NCI-H2227 treated with DMSO at 0.1 percent for 48 hours (cell line): ENCODE data around the gene ANKS3.

Experiments
- DNase-seq: peaks from one replicate; lab custom pipeline; 2025; lab: John Stamatoyannopoulos, UW

Gene ANKS3

DNA sequence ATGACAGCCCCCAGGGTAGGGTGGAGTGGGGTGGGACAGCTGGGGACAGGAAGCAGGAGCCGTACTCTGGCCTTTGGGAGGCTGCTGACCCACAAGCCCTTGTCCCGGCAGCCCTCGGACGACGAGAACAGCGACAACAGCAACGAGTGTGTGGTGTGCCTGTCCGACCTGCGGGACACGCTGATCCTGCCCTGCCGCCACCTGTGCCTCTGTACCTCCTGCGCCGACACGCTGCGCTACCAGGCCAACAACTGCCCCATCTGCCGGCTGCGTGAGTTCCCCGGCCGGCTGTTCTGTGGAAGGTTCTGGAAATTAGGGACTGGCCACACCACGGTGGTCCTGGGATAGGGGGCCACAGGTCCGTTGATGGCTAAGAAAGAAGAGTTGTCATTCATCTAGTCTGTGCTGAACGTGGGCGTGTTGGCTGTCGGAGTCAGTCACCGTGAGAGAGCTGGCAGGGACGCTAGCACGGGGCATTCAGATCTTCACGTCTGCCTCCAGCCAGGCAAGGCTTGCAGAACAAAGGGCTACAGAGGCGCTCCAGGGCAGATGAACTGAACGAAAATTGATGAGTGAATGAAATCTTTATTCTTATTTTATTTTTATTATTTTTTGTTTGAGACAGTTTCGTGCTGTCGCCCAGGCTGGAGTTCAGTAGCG lies 60.6 kb downstream of the ANKS3 start:
- no peak for DNase-seq

DNA sequence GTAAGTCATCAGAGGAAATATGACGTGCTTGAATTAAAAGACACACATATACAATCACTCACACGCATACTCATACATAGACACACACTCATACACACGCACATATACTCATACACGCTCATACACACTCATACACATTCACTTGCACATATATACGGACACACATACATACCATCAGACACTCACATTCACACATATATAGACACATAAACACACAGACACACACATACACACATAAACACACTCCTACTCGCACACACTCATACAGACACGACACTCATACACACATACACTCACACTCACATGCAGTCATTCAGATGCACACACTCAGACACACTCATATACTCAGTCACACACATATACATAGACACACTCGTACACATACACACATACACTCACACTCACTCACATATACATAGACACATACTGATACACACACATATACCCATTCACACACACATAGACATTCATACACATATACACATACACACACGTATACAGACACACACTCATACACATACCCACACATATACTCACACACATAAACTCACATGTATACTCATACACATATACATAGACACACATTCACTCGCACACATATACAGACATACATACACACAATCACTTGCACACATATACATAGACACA lies 65.6 kb downstream of the ANKS3 start:
- no peak for DNase-seq

DNA sequence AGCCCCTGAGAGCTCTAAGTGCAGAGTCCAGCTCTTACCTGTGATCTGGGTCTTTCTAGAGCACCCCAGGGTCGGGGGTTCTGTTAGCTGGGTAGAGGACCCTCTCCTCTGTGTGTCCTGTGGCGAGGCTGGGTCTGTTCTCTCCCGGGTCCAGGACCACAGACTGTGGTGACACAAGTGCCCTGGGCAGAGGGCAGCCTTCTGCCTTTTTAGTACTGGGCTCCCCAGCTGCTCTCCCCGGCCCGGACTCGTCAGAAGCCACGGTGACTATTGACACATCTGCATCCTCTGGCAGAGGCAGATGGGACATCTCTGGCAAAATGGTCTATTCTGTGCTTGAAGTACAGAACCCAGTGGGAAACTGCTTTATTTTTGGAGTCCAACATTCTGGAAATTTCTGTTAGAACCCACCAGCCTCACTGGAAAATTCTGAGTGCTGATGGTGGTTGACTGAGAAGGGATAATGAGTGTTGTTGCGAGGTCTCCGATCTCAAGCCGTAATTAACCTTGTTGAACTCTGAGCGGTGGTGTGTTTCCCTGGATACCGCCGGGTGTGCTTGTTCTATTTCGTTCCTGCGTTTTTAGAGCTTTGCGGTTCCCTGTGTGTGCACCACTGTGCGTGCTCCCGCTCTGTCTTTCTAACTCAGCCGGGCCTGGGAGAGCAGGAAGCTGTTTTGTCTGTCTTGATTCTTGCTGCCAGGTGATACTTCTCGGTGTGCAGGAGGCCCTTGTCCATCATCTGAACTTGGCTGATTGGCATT lies 66.7 kb downstream of the ANKS3 start:
- peak; percentile 74 for DNase-seq

DNA sequence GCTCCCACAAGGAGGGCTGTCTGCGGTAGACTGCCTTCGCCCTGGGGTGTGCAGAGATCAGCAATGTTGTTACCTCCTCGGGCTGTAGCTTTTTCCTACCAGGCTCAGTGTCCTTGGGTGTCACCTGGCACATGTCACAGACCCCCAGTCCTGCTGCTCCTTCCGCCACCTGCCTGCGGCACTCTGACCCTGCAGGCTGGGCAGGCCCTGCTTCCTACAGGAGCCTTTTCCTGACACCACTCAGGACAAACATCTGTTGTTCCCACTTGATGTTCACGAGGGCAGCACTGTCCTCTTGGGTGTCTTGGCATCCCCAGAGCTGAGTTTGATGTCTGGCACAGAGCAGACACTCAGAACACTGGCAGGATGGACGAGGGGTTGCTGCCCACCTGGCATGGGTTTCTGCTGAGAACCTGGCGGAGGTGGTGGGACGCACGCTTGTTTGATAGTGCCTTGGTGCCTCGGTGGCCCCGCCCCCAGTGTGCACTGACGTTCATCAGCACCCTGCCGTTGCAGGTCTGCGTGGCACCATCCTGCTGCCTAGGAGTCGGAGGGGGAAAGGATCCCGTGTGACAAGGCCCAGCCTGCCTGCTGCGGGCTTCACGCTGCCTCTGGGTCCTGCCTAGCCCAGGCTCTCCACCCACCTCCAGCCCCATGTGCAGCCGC lies 67.4 kb downstream of the ANKS3 start:
- no peak for DNase-seq

DNA sequence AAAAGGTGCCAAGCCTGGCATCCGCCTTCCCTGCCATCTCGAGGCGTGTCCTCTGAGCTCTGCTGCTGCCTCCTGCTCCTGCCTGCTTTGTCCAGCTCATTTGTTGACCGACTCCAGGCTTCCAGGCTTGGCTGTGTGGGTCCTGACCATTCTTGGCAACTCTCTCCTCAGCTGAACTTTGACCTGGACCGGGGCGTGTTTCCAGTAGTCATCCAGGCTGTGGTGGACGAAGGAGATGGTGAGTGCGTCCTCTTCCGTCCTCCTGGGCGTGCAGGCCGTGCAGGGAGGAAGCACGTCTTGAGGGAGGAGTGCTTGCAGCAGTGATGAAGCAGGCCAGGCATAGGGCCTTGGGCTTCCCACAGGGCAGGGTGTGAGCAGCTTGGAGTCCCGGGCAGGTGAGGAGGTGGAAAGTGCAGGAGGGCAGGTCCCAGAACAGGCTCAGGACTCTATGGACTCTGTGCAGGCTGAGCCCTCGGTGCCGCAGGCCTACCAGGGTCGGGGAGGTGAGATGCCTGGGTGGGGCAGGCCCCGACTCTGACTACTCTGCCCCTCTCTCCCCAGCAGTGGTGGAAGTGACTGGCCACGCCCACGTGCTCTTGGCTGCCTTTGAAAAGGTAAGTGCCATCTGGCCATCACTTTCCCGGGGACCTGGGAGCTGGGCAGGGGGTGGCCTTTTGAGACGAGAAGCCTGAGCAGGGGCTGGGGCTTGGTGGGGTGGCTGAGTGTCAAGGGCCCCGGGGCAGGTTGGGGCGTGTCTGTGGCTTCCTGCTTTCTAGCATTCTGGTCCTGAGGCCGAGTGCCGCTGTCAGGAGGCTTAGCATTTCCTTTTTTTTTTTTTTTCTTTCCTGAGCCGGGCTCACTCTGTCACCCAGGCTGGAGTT lies 69.3 kb downstream of the ANKS3 start:
- no peak for DNase-seq

DNA sequence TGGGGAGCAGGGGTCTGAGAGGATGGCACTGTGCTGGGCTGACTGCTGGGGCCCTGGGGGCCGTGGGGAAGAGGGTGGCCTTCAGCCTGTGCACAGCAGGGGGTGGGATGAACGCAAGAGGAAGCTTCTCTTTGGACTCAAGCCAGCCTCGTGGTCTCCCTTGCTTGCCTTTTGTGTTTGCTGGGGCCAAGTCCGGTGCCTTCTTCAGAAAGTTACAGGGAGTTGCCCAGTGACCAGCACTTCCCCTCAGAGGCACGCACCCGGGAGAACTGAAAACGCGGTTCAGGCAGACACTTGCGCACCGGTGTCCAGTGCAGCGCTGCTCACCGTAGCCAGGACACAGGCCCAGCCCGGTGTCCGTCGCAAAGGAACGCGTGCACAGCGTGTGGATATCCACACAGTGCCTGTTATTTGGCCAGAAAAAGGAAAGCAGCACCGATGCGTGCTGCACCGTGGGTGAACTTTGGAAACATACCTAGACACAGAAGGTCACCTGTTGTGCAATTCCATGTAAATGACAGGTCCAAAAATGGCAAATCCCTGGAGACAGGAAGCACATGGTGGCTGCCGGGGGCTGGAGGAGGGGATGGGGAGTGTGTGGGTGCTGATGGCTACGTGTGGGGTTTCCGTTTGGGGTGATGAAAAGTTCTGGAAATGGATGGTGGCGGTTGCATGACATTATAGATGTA lies 70.2 kb downstream of the ANKS3 start:
- no peak for DNase-seq

DNA sequence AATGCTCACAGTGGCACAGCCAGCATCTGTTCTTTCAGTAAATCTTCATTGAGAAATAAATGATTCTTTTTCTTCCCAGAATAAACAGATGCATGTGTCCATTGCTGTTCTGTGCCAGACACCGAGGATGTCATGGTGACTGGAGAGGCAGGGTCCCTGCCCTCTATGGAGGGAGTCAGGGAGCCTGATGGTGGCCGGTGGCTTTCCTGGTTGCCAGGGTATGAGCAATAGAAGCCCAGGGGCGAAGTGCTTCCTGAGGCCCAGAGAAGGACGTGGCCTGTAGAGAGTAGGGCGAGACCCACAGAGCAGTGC lies 70.7 kb downstream of the ANKS3 start:
- DNase-seq: no peak

DNA sequence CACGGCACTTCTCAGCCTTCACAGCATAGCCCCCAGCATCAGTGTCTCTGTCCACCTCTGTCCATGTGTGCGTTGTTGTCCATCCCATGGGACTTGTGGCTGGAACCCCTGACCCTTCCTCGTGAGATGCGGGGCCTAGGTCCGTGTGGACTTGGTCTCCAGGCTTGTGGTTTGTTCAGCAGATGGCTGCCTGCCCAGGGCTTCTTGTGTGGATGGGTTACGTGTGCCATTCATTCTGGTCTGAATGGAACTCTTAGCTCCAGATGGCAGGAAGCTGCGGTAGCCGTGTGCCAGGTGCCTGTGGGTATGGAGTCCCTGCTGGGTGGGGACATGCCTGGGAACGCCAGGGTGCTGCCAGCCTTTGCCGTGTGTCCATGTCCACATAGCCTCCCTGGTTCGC lies 72.4 kb downstream of the ANKS3 start:
- DNase-seq: no peak

DNA sequence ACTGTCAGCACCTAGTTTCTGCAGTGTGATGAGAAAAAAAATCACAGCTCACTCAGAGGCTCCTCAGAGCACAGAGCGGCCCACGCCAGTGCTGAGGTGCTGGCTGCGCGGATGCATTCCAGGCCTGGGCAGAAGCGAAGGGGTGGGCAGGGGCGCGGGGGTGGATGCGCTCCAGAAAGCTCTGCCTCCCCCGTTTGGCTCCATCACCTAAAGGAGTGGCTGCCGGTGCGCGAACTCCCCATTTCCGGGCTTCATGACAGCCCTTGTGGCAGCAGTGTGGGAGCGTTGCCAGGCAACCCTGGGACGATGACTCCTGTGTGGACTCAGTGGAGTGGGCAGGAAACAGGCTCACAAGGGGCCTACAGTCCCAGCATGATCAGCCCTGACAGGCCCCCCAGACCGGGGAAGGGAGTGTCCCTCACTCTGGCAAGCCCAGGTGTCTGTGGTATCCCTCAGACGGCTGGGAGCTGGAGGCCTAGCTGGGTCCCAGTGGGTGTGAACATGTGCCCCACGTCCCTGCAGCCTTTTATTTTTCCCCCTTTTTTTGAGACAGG lies 73.5 kb downstream of the ANKS3 start:
- DNase-seq: peak; percentile 15

DNA sequence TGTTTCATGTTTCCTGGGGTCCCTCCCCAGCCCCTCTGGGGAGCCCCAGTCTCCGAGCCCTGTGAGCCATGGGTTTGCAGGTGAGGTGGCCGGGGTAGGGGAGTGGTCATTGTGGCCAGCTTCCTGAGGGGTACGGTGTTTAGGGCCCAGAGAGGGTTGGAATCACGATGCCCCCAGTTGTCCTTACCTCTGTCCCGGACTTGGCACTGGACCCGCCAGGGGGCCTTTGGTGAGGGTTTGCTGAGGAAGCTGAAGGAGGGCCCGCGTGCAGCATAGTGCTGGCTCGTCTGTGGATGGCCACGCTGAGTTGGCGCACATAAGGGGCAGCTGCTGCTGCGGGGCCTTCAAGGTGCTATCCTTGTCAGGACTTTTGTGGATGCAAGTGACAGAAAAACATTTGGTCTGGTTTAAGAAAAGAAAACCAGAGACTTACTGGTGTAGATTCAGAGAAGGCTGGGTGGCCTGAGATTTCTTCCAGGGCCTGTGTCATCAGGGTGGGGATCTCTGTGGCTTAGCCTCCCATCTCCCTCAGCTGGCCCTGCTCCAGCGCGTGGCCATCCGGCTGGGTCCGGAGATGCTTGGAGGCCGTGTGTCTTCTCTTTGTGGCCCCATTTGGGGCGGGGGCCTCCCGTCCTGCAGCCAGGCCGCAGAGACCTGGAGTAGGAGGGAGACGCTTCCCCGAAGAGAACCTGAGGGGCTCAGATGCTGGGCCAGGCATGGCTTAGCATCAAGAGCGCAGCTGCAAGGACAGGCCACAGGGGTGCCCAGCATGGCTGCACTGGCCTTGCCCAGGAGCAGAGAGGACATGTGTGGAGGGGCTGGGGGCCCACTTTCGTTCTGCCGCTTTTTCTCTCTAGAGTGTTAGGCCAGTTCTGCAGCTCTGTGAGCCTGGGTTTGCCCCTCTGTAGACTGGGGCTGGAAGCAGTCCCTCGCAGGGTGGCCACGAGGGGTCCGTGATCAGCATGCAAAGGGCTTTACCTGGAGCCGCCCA lies 74.4 kb downstream of the ANKS3 start:
- no peak for DNase-seq

DNA sequence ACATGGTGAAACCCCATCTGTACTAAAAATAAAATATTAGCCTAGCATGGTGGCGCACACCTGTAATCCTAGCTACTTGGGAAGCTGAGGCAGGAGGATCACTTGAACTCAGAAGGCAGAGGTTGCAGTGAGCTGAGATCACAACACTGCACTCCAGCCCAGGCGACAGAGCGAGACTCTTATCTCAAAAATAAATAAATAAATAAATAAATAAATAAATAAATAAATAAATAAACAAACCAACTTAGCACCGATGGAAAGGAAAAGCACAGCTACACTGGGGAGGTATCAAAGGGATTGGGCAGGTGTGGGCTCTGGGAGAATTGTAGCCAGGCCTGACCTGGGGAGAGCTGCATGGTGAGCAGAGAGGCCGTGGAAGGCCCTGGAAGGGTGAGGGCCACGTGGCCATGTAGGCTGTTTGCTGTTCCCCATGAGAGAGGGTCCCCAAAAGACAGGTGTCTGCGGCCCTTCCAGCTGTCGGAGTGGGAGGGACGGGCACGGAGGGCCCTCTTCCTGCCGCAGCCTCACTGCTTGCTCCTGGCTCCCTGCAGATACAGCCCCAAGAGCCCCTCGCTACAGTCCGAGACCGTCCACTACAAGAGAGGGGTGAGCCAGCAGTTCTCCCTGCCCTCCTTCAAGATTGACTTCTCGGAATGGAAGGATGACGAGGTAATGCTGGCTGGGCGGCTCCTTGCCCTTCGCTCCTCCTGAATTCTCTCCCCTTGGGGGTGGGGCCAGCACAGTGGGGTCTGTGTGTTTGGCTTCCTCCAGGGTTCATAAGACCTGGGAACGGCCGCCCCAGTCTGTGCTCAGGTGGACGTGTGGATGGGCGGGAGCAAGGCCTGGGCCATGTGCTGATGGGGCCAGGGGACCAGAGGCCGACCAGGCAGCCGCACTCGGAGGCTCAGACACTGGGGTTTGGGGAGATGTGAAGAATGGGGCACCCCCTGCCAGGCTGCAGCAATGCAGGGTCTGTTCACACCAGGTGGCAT lies 77.1 kb downstream of the ANKS3 start:
- no peak for DNase-seq

DNA sequence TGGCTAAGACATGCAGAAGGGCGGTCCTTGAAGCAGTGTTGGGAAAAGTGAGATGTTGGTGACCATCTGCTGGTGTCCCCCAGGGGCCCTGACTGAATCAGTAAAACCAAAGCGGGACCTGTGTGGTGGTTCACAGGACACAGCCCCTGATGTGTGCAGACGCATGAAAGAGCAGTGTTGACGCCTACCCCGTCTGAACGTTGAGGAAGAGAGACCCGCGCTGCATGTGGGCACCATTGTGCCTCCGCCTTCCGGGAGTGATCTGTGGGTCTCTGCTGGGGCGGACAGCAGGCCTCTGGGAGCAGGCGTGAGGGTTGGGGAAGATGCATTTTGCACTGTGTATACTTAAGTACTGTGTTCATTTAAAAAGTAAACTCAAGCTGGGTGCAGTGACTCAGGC lies 77.8 kb downstream of the ANKS3 start:
- DNase-seq: no peak

DNA sequence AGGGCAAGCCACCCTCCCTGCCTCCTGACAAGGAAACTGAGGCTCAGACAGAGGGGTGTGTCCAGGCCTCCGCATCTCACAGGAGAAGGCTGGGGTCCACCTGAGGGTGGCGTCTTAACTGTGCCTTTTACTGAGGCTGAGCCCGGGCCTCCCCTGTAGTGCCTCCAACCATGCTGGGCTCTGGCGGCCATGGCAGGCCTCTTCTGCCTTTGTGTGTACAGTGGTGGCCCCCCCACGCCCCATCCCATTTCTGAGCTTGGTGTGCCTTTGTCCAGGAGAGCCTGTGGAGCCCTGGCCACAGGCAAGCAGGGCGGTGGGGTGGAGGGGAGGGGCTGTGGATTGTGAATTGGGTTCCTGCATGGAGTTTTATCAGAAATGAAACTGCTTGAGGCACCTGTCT lies 78.3 kb downstream of the ANKS3 start:
- DNase-seq: no peak

DNA sequence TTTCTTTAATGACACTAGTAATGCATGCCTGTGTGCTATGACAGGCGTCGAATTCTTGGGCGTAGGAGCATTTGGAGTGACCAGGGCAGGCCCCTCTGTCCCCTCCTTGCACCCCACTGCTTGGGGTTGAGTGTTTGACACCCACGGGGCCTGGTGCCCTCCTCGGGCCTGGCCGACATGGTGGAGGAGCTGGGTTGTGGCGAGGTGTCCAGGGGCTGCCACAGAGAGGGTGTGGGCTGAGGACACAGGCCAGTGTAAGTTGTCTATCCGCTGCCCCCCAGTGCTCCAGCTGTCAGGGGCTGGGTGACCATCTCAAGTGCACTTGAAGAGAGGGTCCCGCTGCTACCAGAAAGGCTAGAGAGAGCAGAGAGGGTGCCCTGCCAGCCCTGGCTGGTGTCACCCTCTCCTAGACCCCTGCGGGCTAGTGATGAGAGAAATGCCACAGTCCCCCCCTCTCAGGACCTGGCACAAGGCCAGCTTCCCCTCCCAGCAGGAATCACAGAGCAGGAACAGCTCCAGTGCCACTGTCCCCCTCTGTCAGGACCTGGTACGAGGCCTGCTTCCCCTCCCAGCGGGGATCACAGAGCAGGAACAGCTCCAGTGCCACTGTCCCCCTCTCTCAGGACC lies 79.0 kb downstream of the ANKS3 start:
- DNase-seq: no peak

DNA sequence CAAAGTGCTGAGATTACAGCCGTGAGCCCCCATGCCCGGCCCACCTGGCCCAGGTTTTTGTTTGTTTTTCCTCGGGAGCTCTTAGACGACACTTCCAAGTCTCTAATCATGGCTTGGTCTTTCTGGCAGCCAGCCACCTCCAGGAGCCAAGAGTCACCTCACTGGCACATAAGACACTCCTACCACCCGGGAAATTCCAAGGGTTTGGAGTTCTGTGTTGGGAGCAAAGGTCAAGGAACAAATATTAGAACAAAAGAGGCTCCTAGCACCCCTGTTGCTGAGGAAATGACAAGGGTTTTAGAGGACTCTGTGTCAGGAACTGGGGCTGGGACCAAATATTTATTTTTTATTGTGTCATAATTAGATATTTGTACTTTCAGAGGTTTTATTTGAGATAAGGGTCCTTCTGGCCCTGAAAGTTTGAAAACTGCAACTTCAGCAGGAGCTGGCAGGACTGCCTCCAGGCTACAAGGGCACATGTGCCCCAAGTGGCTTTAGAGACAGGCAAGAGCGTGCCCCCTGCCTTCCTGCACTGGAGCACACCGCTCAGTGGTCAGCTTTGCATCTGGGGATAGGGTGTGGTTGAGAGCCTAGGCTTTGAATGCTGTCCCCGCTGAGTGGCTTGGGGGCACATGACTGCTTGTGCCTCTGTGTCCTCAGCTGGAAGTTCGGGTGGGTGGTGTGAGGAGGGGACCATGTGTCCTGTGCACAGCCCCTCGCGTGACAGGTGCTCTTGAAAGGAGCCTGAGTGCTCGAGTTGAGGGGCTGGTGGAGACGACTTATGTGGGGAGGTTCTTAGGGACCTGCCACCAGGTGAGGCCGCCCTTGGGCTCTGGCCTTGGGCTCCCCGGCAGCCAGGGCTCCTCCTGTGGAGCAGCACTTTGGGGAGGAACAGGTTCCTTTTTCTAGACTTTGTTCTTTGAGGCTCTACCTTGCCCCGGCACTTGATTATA lies 79.8 kb downstream of the ANKS3 start:
- DNase-seq: no peak

DNA sequence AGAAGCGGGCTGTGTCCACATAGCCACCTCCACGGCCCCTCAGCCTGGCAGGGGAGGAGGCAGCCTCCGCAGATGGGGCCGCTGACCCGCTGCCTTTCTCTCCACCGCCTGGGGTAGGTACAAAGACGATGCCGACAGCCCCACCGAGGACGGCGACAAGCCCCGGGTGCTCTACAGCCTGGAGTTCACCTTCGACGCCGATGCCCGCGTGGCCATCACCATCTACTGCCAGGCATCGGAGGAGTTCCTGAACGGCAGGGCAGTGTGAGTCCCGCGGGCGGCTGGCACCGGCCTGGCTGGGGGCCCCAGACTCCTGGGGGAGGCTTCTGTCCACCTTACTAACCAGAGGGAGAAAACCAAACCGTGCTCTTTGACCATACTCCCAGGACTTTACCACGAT lies 81.5 kb downstream of the ANKS3 start:
- no peak for DNase-seq

DNA sequence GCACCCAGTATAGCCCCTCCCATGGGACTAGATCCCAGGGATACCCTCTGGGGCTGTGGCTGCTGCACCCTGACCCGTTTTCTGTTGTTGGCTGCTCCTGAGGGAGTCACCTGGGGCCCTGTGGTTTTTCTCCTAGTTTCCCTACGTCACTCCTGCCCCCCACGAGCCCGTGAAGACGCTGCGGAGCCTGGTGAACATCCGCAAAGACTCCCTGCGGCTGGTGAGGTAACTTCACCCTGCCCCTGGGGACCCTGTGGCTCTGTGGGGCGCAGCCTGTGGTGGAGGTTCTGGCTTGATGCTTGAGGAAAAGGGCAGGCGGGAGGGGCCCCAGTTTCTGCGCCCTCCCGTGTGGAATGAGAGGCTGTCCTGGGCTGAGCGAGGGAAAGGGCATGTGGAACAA lies 82.2 kb downstream of the ANKS3 start:
- no peak for DNase-seq
